Ovary (tissue), 9 donors: Measurements from ENCODE around the gene GTF3C6. TPM values are rescaled to one million over a fixed set of nuclear protein-coding genes. Genes with fewer than 3 reads are reported as not detected.

Experiments
- DNase-seq, 5 donors: peaks; one replicate each; pipeline ENCODE4 v3.0.0-alpha.2; 2019 to 2020
- H3K27ac ChIP-seq, 2 donors: fragments of 200-600 bp; one replicate each; pipeline versions ENCODE4 v1.5.1 to v1.8.0; 2019 to 2022
- H3K27me3 ChIP-seq: fragments of 200-600 bp; one replicate; pipeline ENCODE4 v1.8.0; 2022
- H3K36me3 ChIP-seq: fragments of 200-600 bp; sonication (generic); one replicate; pipeline ENCODE4 v1.5.1; 2019
- H3K4me1 ChIP-seq: one replicate; pipeline ENCODE4 v1.8.1; 2013; ENCODE audit warnings: mild to moderate bottlenecking, moderate library complexity; ENCODE audit not compliant: insufficient read depth
- H3K4me3 ChIP-seq: fragments of 200-600 bp; sonication (generic); one replicate; pipeline ENCODE4 v1.5.1; 2017
- H3K9me3 ChIP-seq, 2 donors: fragments of 200-600 bp in 1 of 2; sonication (generic) in 1 of 2; one replicate each; pipeline versions ENCODE4 v1.5.1 to v1.8.1; 2013 to 2019; ENCODE audit warnings: mild to moderate bottlenecking in 1 of 2, moderate library complexity in 1 of 2
- EP300 ChIP-seq: sonication (generic); formaldehyde crosslinking; IDR thresholded peaks from one replicate; pipeline ENCODE4 v1.6.1; 2017; ENCODE audit warnings: antibody characterized with exemption
- POLR2A ChIP-seq: fragments of 450-650 bp; IDR thresholded peaks from one replicate; pipeline ENCODE4 v1.6.1; 2017; ENCODE audit warnings: antibody characterized with exemption, mild to moderate bottlenecking, moderate library complexity
- WGBS, 3 donors: extraction: QIAGEN DNeasy Blood & Tissue Kit in 1 of 3; methylation state at CpG; one replicate each; pipeline versions ENCODE4 v1.1.5 to v1.1.7; 2013 to 2017; 5-methylcytosine and 5-hydroxymethylcytosine counted together
- intact Hi-C, 4 donors: fragments of 100-400 bp; cut with DNase I; formaldehyde crosslinking; loops; one replicate each; pipeline versions ENCODE4 v1.11.0 to v1.15.1; 2022 to 2023
- polyA plus RNA-seq, 2 donors: library from polyadenylated mRNA; stranded (reverse); fragments of 200-250 nt in 1 of 2; fragments of 350-450 nt in 1 of 2; fragmentation: Illumina TruSeq in 1 of 2; extraction: RNeasy Lipid Tissue Mini Kit (QIAGEN cat#74804) in 1 of 2; gene quantifications; one replicate each; pipeline ENCODE4 v1.2.3, GENCODE V29; 2013 to 2014
- total RNA-seq, 7 donors: library from RNA; depleted of rRNA in 2 of 7; stranded (reverse); fragments of >200 nt in 2 of 7; fragmentation: NEBNext Ultra II Directional in 3 of 7; extraction: Animal tissue kit (Norgen Biotek cat#: 25700) in 3 of 7; gene quantifications; one replicate each; pipeline versions ENCODE4 v1.1.0 to v1.2.4, GENCODE V29; 2016 to 2023
- TF ChIP-seq, protein P1 (sequence below), 3 donors: fragments of 450-650 bp in 2 of 3; fragments of 200-600 bp in 1 of 3; IDR thresholded peaks; one replicate each; pipeline versions ENCODE4 v1.5.1 to v1.8.0; 2016 to 2022; ENCODE audit warnings: antibody characterized with exemption in 3 of 3, mild to moderate bottlenecking in 1 of 3
- donor health status: DM: no; HTN: no; CAD: no; lungs with moderate emphysema.
- donor health status: DM: no; HTN: no; CAD: no.
- donor health status: Bipolar disorder and iron deficiency.
- donor health status: DM: yes; HTN: yes; CAD: no.
- donor health status: DM: no; HTN: no; CAD: no.
- donor health status: DM: yes; HTN: yes; CAD: no.

The GTF3C6 gene
- total and polyA plus RNA-seq, 9 donors: 16.5 to 83.9 (median 47.8) TPM

DNA sequence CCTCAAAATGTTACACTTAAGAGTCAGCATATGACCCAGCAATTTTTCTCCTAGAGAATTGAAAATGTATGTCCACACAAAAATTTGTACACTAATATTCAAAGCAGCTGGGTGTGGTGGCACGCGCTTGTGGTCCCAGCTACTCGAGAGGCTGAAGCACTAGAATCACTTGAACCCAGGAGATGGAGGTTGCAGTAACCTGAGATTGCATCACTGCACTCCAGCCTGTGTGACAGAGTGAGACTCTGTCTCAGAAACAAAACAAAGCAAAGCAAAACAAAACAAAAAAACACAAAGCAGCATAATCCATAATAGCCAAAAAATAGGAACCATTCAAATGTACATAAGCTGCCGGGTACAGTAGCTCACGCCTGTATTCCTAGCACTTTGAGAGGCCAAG is 21.7 kb downstream of the GTF3C6 start:
- Histone ChIP-seq H3K4me3 (no peak overlapping the region), H3K36me3 (no peaks in the 10 kb centered on the region), H3K4me1 (peaks cover 4% of the 10 kb centered on the region), H3K27me3 (no peaks in the 10 kb centered on the region), H3K27ac (no peak overlapping the region), H3K9me3 (no peaks in the 10 kb centered on the region)
- TF ChIP-seq POLR2A (no peak), EP300 (no peak)
- TF ChIP-seq, protein P1, sequence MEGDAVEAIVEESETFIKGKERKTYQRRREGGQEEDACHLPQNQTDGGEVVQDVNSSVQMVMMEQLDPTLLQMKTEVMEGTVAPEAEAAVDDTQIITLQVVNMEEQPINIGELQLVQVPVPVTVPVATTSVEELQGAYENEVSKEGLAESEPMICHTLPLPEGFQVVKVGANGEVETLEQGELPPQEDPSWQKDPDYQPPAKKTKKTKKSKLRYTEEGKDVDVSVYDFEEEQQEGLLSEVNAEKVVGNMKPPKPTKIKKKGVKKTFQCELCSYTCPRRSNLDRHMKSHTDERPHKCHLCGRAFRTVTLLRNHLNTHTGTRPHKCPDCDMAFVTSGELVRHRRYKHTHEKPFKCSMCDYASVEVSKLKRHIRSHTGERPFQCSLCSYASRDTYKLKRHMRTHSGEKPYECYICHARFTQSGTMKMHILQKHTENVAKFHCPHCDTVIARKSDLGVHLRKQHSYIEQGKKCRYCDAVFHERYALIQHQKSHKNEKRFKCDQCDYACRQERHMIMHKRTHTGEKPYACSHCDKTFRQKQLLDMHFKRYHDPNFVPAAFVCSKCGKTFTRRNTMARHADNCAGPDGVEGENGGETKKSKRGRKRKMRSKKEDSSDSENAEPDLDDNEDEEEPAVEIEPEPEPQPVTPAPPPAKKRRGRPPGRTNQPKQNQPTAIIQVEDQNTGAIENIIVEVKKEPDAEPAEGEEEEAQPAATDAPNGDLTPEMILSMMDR (IDR thresholded peaks at IDR 0.05): no peak
- intact Hi-C loops: no loop called here
- DNase-seq: no peak
- 90 to 95% (median 94%) methylated on average over 5 of the region's 5 CpGs for WGBS, 3 donors

DNA sequence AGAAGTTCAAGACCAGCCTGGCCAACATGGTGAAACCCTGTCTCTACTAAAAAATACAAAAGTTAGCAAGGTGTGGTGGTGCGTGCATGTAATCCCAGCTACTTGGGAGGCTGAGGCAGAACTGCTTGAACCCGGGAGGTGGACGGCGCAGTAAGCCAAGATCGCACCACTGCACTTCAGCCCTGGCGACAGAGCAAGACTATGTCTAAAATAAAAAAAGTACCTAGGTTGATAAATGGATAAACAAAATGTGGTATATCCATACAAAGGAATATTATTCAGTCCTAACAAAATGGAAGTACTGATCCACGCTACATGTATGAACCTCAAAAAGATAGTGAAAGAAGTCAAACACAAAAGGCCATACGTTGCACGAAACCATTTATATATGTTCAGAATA is 22.1 kb downstream of the GTF3C6 start:
- Histone ChIP-seq H3K27ac (no peak overlapping the region), H3K4me1 (peaks cover 4% of the 10 kb centered on the region), H3K4me3 (no peak overlapping the region), H3K27me3 (no peaks in the 10 kb centered on the region), H3K36me3 (no peaks in the 10 kb centered on the region), H3K9me3 (no peaks in the 10 kb centered on the region)
- TF ChIP-seq EP300 (no peak), POLR2A (no peak)
- TF ChIP-seq, protein P1 (IDR thresholded peaks at IDR 0.05): no peak
- DNase-seq: no peak
- WGBS, 3 donors: 98 to 99% (median 98%) methylated on average over 9 of the region's 9 CpGs
- intact Hi-C loops: no loop called here

DNA sequence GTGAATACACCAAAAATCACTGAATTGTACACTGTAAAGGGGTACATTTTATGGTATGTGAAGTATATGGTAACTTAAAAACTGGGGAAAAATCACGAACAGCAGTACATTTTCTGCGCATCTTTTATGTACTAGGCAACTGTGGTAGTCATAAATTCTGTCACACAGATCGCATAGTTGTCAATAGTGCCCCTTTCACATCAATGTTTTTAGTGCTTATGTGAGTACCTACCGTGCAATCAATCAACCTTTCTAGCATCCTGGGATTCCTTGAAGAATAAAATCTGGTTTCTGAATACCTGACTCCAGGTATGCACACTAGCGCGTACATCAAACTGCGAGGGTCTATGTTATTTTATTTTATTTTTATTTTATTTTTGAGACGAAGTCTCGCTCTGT is 22.7 kb downstream of the GTF3C6 start:
- Histone ChIP-seq H3K27me3 (no peaks in the 10 kb centered on the region), H3K9me3 (no peaks in the 10 kb centered on the region), H3K27ac (peak overlapping the region; percentile 60 to 63), H3K36me3 (no peaks in the 10 kb centered on the region), H3K4me3 (peak overlapping the region; percentile 78), H3K4me1 (peaks cover 4% of the 10 kb centered on the region)
- 33 to 43% (median 38%) methylated on average over 9 of the region's 9 CpGs for WGBS, 3 donors
- DNase-seq: no peak
- intact Hi-C loops: no loop called here
- TF ChIP-seq POLR2A: no peak
- TF ChIP-seq, protein P1 (IDR thresholded peaks at IDR 0.05): no peak
- TF ChIP-seq EP300: no peak

DNA sequence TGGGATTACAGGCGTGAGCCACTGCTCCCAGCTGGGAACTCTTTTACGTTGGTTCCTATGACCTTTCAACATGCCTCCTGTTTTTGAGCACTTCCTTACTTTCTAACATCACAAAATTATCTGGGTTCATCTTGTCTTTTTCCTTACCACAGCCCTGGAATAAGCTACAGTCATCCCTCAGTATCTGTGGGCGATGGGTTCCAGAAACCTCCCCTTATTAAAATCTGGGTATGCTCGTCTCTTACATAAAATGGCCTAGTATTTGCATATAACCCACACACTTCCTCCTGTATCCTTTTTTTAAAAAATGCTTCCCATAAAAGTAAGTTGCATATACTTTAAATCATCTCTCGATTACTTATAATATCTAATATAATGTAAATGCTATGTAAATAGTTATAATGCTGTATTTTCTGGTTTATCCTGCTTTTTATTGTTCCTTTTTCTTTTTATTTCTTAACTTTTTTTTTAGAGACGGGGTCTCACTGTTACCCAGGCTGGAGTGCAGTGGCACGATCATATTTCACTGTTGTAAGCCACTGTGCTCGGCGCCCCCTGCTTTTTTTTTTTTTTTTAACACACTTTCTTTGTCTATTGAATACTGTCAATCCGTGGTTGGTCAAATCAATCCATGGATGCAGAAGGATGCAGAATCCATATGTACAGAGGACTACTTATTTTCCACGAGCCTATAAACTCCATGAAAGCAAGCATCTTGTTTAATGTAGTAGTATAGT is 32.5 kb downstream of the GTF3C6 start:
- TF ChIP-seq POLR2A: no peak
- no peak for TF ChIP-seq EP300
- TF ChIP-seq, protein P1 (IDR thresholded peaks at IDR 0.05): no peak
- Histone ChIP-seq H3K27me3 (no peaks in the 10 kb centered on the region), H3K9me3 (no peaks in the 10 kb centered on the region), H3K36me3 (no peaks in the 10 kb centered on the region), H3K27ac (no peak overlapping the region), H3K4me3 (no peak overlapping the region), H3K4me1 (no peaks in the 10 kb centered on the region)
- intact Hi-C loops: no loop called here
- no peak for DNase-seq
- 81 to 87% (median 85%) methylated on average over 11 of the region's 11 CpGs for WGBS, 3 donors
